CD4-positive, alpha-beta T cell (primary cell): Measurements from ENCODE around the gene GRM2. TPM values are rescaled to one million over a fixed set of nuclear protein-coding genes. Genes with fewer than 3 reads are reported as not detected.

Source experiments
- ATAC-seq: fragments of 200-7000 bp; cut with Tn5 transposase; one replicate; pipeline ENCODE4 v1.10.0; 2022; ENCODE audit warnings: mild to moderate bottlenecking; ENCODE audit not compliant: poor library complexity
- CTCF ChIA-PET: fragments of 350-600 bp; sonication (Branson Sonifier 250); formaldehyde crosslinking; loops from one replicate; lab custom pipeline; 2021; ENCODE audit warnings: antibody characterized with exemption, inconsistent platforms; lab: Charles Lee
- POLR2A ChIA-PET: fragments of 350-600 bp; sonication (Branson Sonifier 250); formaldehyde crosslinking; loops from one replicate; lab custom pipeline; 2021; ENCODE audit warnings: antibody characterized with exemption, inconsistent platforms; lab: Charles Lee
- DNase-seq, 14 experiments: peaks; one replicate each; pipeline ENCODE4 v3.0.0-alpha.2; 2013 to 2020; ENCODE audit warnings: mixed read lengths in 2 of 14
- H3K27ac ChIP-seq, 2 donors: one replicate each; pipeline versions ENCODE4 v1.5.1 to v1.7.0; 2013; ENCODE audit warnings: low read length in 2 of 2, low read depth in 1 of 2, mild to moderate bottlenecking in 1 of 2
- H3K27me3 ChIP-seq, 2 experiments: 1 replicate in 1 of 2; 2 replicates in 1 of 2; pipeline versions ENCODE4 v1.6.1 to v1.7.0; 2013; ENCODE audit warnings: low read length in 2 of 2, control low read depth in 1 of 2, mild to moderate bottlenecking in 1 of 2, moderate library complexity in 1 of 2; ENCODE audit not compliant: insufficient read depth in 2 of 2, control insufficient read depth in 1 of 2
- H3K36me3 ChIP-seq: one replicate; pipeline ENCODE4 v1.6.1; 2013; ENCODE audit warnings: low read length, control low read depth; ENCODE audit not compliant: insufficient read depth
- H3K4me1 ChIP-seq: one replicate; pipeline ENCODE4 v1.6.1; 2013; ENCODE audit warnings: low read length, control low read depth; ENCODE audit not compliant: insufficient read depth
- H3K4me3 ChIP-seq: one replicate; pipeline ENCODE4 v1.5.1; 2013; ENCODE audit warnings: mild to moderate bottlenecking, low read length, moderate library complexity
- H3K9me3 ChIP-seq, 2 experiments: 1 replicate in 1 of 2; 2 replicates in 1 of 2; pipeline versions ENCODE4 v1.6.1 to v1.7.0; 2013; ENCODE audit warnings: low read length in 2 of 2, mild to moderate bottlenecking in 2 of 2, control low read depth in 1 of 2, moderate library complexity in 1 of 2; ENCODE audit not compliant: control insufficient read depth in 1 of 2, insufficient read depth in 1 of 2
- H3K27ac Mint-ChIP-seq: one replicate; pipeline ENCODE4 v1.8.0; 2020; ENCODE audit warnings: mixed read lengths
- H3K27me3 Mint-ChIP-seq: one replicate; pipeline ENCODE4 v1.8.0; 2021; ENCODE audit warnings: mixed read lengths
- H3K36me3 Mint-ChIP-seq: one replicate; pipeline ENCODE4 v1.8.0; 2021; ENCODE audit warnings: low read depth, mixed read lengths
- H3K4me1 Mint-ChIP-seq: one replicate; pipeline ENCODE4 v1.8.0; 2021; ENCODE audit warnings: low read depth, mixed read lengths
- H3K4me3 Mint-ChIP-seq: one replicate; pipeline ENCODE4 v1.8.0; 2020; ENCODE audit warnings: mild to moderate bottlenecking, mixed read lengths
- H3K9me3 Mint-ChIP-seq: one replicate; pipeline ENCODE4 v1.8.0; 2020; ENCODE audit warnings: mixed read lengths
- CTCF ChIP-seq: fragments of 200-600 bp; IDR thresholded peaks from one replicate; pipeline ENCODE4 v1.8.0; 2022; ENCODE audit warnings: antibody characterized with exemption, mild to moderate bottlenecking
- intact Hi-C, 2 experiments: fragments of 100-400 bp; cut with DNase I in 1 of 2; cut with micrococcal nuclease in 1 of 2; formaldehyde crosslinking; loops; one replicate each; pipeline versions ENCODE4 v1.15.1 to v1.9.0; 2023 to 2025; cut with DNase I, micrococcal nuclease
- total RNA-seq, 174 experiments: library from RNA in 2 of 174; stranded (reverse) in 2 of 174; gene quantifications; one replicate each; pipeline ENCODE4 v1.2.3 and lab custom pipeline; 2021 to 2026

GRM2 gene
- total RNA-seq, 2 experiments from 2014 or later: 4.1 to 4.2 TPM

DNA sequence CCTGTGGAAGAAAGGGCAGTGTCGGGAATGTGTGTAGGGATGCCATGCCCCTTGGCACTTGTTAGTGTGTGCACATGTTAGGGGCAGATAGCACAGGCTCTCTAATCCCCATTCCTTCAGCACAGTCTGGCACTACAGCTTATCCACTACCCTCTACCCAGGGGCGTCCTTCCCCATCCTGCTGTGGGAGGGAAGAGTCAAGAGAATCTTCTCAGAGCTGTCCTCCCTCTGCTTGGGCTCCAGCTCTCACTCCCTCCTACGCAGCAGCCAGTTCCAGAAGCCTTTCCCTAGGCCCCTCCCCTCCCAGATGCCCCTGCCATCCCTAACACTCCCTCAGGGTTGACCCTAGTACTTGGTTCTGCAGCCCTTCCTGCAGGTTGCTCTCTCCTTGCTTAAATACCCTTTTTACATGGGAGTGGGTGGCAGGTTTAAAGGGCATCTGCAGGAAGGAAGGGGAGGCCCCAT, 815 bp upstream of the GRM2 start:
- CTCF ChIA-PET: no interaction called here
- no peaks in the 10 kb centered on the region for H3K27me3 ChIP-seq
- no peaks in the 10 kb centered on the region for H3K9me3 Mint-ChIP-seq
- H3K36me3 Mint-ChIP-seq: peaks cover 43% of the 10 kb centered on the region
- intact Hi-C loops: no loop called here
- peaks cover 43% of the 10 kb centered on the region for H3K36me3 ChIP-seq
- no peak overlapping the region for H3K27ac Mint-ChIP-seq
- no peak overlapping the region for H3K4me3 ChIP-seq
- DNase-seq (no peak), ATAC-seq (no peak)
- POLR2A ChIA-PET: interaction anchor here (0.5 to 1.7 kb wide), 3 partner anchors 20 to 207 kb away, joined by 3 to 5 read pairs (median 3); partner anchors contain the start of gene DCAF1
- no peaks in the 10 kb centered on the region for H3K9me3 ChIP-seq
- no peak for TF ChIP-seq CTCF
- H3K4me1 ChIP-seq: peaks cover 4% of the 10 kb centered on the region
- no peak overlapping the region for H3K4me3 Mint-ChIP-seq
- H3K27ac ChIP-seq: no peak overlapping the region
- peaks cover 29% of the 10 kb centered on the region for H3K4me1 Mint-ChIP-seq
- no peaks in the 10 kb centered on the region for H3K27me3 Mint-ChIP-seq

GRCh38 chr3:51708216-51708845, 1.5 kb downstream of the GRM2 start:
- DNase-seq: peak in 1 of 14 experiments; percentile 4
- H3K27ac Mint-ChIP-seq: no peak overlapping the region
- POLR2A ChIA-PET: no interaction called here

GRCh38 chr3:51709004-51709420, 2.1 kb downstream of the GRM2 start:
- H3K36me3 Mint-ChIP-seq: peaks cover 24% of the 10 kb centered on the region
- peaks cover 27% of the 10 kb centered on the region for H3K4me1 Mint-ChIP-seq
- no peaks in the 10 kb centered on the region for H3K27me3 Mint-ChIP-seq
- no peak overlapping the region for H3K4me3 ChIP-seq
- intact Hi-C loops: no loop called here
- POLR2A ChIA-PET: no interaction called here
- DNase-seq (peak in 2 of 14 experiments; percentile 14 to 21), ATAC-seq (no peak)
- no peak overlapping the region for H3K4me3 Mint-ChIP-seq
- H3K27me3 ChIP-seq: no peaks in the 10 kb centered on the region
- peaks cover 4% of the 10 kb centered on the region for H3K4me1 ChIP-seq
- no peaks in the 10 kb centered on the region for H3K9me3 Mint-ChIP-seq
- CTCF ChIA-PET: no interaction called here
- no peaks in the 10 kb centered on the region for H3K9me3 ChIP-seq
- TF ChIP-seq CTCF: no peak
- no peak overlapping the region for H3K27ac Mint-ChIP-seq
- H3K36me3 ChIP-seq: peaks cover 16% of the 10 kb centered on the region
- no peak overlapping the region for H3K27ac ChIP-seq

More at GRCh38 chr3:51708216-51708845, 1.5 kb downstream of the GRM2 start:
- H3K4me3 Mint-ChIP-seq: no peak overlapping the region
- Histone ChIP-seq H3K4me3 (no peak overlapping the region), H3K9me3 (no peaks in the 10 kb centered on the region), H3K4me1 (peaks cover 4% of the 10 kb centered on the region), H3K36me3 (peaks cover 23% of the 10 kb centered on the region), H3K27me3 (no peaks in the 10 kb centered on the region), H3K27ac (no peak overlapping the region)
- intact Hi-C loops: no loop called here
- H3K36me3 Mint-ChIP-seq: peaks cover 26% of the 10 kb centered on the region
- CTCF ChIA-PET: no interaction called here
- ATAC-seq: no peak
- H3K4me1 Mint-ChIP-seq: peaks cover 29% of the 10 kb centered on the region
- no peaks in the 10 kb centered on the region for H3K27me3 Mint-ChIP-seq
- TF ChIP-seq CTCF: no peak
- no peaks in the 10 kb centered on the region for H3K9me3 Mint-ChIP-seq
